NCI-H187 (cell line): Measurements from ENCODE around the gene CDCA7.
"Not testable (repeated sequence)": the region's sequence is repeated elsewhere in the genome, so short reads cannot be mapped to it uniquely, and the experiment has no call there.

Experiments used
- DNase-seq, 2 experiments: peaks; one replicate each; lab custom pipeline; 2025; lab: John Stamatoyannopoulos, UW

CDCA7 gene

GRCh38 chr2:173402405-173402974 lies 47.8 kb downstream of the CDCA7 start:
- peak; percentile 23 to 36 for DNase-seq

DNA sequence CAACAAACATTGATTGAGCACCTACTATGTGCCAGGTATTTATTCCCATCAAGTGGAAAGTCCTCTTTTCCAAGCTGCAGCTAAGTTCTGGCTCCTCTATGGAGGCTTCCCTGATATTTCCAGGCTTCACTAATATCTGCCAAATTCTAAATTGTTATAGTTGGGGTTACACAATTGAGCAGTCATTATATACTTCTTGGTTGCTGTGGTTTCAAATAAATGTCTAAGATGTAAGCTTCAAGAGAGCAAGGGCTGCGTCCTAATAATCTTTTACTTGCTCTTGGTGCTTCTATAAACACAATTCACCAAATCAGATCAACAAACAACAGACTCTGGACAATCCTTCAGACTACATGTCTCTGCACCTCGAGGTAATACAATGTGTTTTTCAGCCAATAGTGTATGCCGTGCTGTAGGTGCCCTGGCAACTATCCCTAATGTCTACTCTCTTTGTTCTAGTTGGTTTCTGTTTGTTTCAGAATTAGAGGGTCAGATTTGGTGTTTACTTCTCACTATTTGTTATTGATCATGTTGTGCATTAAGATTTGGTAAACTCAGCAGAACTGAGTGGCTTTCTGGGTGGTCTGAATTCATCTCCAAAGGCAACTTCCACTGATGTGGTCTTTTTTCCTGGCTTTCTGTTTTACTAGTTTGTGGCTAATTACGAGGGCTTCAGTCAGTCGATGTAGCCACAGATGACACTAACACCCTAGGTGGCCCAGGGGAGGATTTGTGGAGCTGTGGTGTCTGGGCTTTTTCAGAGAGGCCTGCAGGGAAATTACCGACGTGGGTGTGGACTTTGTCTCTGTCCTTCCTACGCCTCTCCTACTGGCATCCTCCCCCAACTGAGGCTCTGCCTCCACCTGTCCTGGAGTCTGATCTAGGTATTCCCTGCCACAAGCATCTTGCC lies 50.4 kb downstream of the CDCA7 start:
- no peak for DNase-seq

DNA sequence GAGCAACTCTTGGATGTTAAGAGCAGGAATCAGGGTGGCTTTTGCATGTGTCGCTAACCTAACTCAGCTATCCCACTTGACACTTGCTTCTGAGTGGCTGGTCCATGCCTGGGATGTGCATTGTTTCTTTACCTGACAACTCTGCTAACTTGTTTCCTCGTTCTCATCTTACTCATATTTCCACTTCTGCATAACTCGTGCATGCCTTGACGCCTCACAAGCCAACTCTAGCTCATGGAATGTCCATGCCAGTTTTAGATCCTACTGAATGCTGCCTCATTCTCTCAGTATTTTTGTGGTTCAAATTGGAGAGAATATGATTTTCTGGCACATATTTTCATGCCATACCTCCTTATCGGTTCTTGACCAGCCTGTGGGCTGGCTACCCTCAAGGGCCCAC lies 52.5 kb downstream of the CDCA7 start:
- DNase-seq, result no peak

- no peak for DNase-seq
Measured at GRCh38 chr2:173407646-173408045, 53.0 kb downstream of the CDCA7 start.

DNA sequence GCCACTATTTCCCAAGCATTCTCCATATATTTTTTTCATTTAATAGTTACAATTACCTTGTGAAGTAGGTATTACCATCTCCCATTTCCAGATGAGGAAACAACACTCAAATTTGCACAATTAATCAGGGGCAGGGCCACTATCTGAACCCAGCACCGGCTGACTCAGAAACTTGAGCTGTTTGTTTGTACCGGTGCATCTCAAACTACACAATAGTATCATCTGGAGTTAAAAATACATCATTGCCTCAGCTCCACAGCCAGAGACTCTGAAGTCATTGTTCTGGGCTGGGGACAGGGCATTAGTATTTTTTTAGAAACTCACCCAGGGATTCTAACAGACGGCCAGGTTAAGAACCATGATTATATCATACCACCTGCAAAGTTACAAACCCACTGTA lies 55.9 kb downstream of the CDCA7 start:
- DNase-seq, result no peak

- DNase-seq, result no peak
Measured at GRCh38 chr2:173412628-173413027, 58.0 kb downstream of the CDCA7 start.

- DNase-seq, result no peak
Measured at GRCh38 chr2:173414823-173415322, 60.2 kb downstream of the CDCA7 start.

DNA sequence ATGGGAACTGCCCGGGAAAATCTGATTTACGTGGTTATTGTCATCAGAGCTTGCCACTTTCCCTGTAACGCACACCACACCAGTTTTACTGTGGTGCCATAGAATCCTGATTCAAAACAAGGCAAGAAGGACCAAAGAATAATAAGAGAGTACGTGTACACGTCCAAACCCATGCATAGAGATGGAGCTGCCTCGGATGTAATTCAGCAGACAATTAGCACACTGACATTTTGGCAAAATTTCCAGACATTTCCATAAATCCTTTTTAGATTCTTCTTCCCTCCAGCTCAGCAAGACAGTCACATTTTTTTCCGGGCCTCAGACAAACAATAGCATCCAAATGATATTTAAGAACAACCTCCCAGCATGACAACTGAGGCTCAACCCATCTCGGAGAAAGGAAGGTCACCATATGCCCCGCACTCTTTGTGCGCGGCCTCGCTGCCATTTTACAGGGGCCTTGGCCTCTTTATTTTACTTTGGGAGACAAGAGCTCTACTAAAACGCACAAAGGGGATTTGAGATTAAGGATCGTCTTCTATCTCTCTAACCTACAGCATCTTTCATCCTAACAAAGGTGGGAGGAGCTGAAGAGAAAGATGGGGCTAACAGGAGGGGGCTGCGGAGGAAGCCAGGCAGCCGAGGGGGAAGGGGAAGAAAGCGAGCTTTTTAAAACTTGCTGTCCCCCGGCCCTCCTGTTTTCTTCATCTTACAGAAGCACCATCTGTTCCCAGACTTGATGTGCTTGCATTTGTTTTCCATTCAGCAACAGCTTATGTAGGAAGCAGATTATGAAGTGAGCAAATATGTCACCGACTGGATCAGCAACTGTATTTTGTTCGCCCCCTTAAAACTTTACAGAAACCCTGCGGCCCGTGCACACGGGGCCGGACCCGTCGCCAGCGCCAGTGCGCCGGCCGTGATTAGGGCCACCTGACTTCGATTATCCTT lies 61.0 kb downstream of the CDCA7 start:
- DNase-seq, result no peak

- DNase-seq, result not testable (repeated sequence)
Measured at GRCh38 chr2:173416415-173417152, 61.9 kb downstream of the CDCA7 start.

- DNase-seq, result no peak
Measured at GRCh38 chr2:173417341-173417740, 62.7 kb downstream of the CDCA7 start.

DNA sequence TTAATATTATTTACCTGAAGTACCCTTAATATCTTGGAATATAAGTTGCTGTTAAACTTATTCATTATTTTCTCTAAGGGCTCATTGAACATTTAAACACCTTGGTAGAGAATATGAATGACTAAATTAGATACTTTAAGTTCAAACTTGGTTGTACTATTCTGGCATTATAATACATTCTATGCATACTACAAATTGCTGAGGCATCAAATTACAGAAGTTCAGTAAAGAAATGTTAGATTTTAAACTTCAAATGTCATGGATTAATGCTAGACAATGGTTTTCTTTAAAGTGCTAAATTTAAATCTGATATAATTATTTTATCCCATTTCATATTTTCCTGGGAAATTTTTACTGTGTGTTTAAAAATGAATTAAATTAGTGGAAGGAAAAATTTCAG lies 63.1 kb downstream of the CDCA7 start:
- DNase-seq, result no peak
